ENCODE results near the gene BEND3.
A peak's percentile ranks its signal among the peaks of the same experiment; 100 is the strongest.

BEND3 gene

DNA sequence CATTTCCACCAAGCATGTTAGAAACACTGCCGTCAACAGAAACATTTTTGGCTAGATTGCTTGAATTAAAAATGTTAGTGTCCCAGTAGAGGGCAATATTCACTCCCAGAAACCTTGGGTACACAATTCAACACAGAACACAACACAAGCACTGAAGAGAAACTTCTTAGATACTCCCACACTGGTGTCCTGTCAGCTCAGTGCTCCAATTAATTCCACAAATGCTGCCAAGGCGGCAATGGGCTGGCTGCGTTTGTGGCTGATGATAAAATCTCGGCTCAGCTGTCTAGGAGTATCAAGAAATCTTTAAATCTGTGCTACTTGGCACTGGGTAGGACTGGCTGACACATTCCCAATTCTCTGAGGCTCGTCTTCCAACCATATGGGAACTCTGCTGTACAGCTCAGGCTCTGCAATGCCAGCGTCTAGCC lies 39.3 kb downstream of the BEND3 start:
- TF ChIP-seq, protein P1, sequence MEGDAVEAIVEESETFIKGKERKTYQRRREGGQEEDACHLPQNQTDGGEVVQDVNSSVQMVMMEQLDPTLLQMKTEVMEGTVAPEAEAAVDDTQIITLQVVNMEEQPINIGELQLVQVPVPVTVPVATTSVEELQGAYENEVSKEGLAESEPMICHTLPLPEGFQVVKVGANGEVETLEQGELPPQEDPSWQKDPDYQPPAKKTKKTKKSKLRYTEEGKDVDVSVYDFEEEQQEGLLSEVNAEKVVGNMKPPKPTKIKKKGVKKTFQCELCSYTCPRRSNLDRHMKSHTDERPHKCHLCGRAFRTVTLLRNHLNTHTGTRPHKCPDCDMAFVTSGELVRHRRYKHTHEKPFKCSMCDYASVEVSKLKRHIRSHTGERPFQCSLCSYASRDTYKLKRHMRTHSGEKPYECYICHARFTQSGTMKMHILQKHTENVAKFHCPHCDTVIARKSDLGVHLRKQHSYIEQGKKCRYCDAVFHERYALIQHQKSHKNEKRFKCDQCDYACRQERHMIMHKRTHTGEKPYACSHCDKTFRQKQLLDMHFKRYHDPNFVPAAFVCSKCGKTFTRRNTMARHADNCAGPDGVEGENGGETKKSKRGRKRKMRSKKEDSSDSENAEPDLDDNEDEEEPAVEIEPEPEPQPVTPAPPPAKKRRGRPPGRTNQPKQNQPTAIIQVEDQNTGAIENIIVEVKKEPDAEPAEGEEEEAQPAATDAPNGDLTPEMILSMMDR (IDR thresholded peaks at IDR 0.05; ENCODE audit: low read depth, low read length, missing control alignments), result peak; percentile 21
- Histone ChIP-seq H3K27me3 (replicated peaks) (no peaks in the 10 kb centered on the region), H3K4me3 (ENCODE audit: low read depth, low read length) (no peak overlapping the region), H3K36me3 (replicated peaks) (no peaks in the 10 kb centered on the region), H3K27ac (no peak overlapping the region)
- DNase-seq, result no peak
- in situ Hi-C loops (cut with HindIII; ENCODE audit: low pct_ligation_motif_present, low sequenced_read_pairs), result no loop called here

DNA sequence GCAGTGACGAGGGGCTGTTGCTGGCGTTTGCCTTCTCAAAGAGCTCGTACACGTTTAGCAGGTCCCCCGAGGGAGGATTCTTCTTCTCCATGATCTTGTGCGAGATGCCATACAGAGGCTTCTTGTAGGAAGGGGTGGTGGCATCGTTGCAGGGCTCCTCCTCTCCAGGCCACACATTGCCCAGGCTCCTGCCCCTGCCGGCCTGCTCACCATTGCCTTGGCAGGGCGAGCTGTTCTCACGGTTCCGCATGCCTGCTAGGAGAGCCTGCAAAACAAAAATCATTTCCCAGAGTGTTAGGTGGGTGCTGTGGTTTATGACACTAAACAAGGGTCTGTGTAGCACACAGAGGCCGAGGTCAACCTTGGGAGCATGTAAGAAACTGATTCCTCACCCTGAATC lies 44.6 kb downstream of the BEND3 start:
- in situ Hi-C loops (cut with HindIII; ENCODE audit: low pct_ligation_motif_present, low sequenced_read_pairs), result no loop called here
- no peaks in the 10 kb centered on the region for H3K36me3 ChIP-seq (replicated peaks)
- TF ChIP-seq, protein P1 (IDR thresholded peaks at IDR 0.05; ENCODE audit: low read depth, low read length, missing control alignments), result no peak

DNA sequence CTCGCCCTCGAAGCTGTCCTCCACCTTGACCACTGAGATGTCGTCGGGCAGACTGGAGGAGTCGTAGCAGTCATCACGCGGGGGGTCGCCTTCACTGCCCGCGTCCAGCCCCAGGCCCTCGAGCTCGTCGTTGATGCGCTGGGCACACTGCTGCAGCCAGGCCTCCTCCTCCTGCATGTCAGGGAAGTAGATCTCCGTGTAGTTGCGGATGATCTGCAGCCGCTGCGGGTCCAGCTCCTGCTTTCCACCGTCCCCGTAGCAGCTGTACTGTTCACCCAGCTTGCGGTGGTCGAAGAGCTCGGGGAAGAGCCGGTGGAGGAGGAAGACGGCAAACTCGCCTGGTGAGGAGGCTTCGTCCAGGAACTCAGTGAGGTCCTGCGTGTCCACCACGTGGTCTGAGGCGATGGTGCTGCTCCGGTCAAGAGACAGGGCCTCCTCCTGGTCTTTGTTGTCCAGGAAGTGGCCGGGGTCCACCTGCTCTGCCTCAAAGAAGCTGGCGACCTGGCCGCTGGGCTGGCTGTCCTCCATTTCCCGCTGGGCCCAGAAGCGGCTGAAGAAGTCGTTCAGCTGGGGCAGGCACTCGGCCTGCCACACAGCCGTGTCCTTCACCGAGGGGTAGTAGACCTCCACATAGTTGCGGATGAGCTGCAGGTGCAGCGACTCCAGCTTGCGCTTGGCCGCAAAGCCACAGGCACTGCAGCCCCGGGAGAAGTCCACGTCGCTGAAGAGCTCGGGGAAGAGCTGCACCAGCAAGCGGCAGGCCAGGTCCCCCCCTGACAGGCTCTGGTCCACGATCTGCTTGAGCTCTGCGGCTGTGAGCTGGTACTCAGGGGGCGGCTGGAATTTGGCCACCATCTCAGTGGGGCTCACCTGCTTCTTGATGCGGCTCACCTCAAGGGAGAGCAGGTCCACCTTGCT lies 45.4 kb downstream of the BEND3 start:
- in situ Hi-C loops (cut with HindIII; ENCODE audit: low pct_ligation_motif_present, low sequenced_read_pairs), result no loop called here
- Histone ChIP-seq H3K36me3 (replicated peaks) (no peaks in the 10 kb centered on the region), H3K4me3 (ENCODE audit: low read depth, low read length) (no peak overlapping the region), H3K27me3 (replicated peaks) (no peaks in the 10 kb centered on the region), H3K27ac (no peak overlapping the region)
- TF ChIP-seq, protein P1 (IDR thresholded peaks at IDR 0.05; ENCODE audit: low read depth, low read length, missing control alignments), result no peak
- no peak for DNase-seq

More for the DNA sequence above, 44.6 kb downstream of the BEND3 start:
- no peak for DNase-seq
- H3K27me3 ChIP-seq (replicated peaks), result no peaks in the 10 kb centered on the region
- no peak overlapping the region for H3K4me3 ChIP-seq (ENCODE audit: low read depth, low read length)
- H3K27ac ChIP-seq, result no peak overlapping the region

DNA sequence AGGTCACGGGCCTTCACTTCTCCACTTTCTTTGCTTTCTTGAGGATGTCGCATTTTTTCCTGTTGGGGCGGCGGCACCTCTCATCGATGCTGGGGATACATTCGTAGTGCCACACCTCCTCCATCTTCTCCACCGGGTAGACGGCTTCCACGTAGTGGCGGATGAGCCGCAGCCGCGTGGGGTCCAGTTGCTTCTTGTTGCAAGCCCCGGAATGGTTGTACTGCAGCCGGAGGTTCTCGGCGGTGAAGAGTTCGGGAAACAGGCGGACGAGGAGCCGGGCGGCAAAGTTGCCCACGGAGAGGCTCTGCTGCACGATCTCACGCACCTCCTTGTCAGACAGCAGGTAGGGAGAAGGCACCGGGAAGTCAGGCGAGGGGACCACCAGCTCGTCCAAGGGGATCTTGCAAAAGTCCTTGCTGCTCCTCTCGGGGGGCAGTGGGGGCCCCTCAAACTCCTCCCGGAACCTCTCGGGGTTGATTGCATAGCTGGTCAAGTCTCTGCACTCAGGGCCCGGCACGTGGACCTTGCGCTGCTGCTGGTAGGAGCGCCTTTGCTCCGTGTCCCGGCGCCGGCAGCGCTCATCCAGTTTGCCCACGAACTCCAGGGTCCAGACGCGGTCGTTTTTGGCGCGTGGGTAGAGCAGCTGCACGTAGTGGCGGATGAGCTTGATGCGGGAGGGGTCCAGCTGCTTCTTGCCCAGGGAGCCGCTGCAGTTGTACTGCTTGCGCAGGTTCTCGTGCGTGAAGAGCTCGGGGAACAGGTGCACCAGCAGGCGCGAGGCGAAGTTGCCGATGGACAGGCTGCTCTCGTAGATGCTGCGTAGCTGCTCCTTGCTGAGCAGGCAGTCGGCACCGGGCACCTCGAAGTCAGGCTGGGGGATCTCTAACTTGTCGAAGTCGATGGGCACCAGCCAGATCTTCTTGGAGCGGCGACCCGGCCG lies 46.4 kb downstream of the BEND3 start:
- TF ChIP-seq, protein P1 (IDR thresholded peaks at IDR 0.05; ENCODE audit: low read depth, low read length, missing control alignments), result no peak
- Histone ChIP-seq H3K27me3 (replicated peaks) (no peaks in the 10 kb centered on the region), H3K4me3 (ENCODE audit: low read depth, low read length) (no peak overlapping the region), H3K36me3 (replicated peaks) (no peaks in the 10 kb centered on the region), H3K27ac (no peak overlapping the region)
- in situ Hi-C loops (cut with HindIII; ENCODE audit: low pct_ligation_motif_present, low sequenced_read_pairs), result no loop called here
- DNase-seq, result no peak

DNA sequence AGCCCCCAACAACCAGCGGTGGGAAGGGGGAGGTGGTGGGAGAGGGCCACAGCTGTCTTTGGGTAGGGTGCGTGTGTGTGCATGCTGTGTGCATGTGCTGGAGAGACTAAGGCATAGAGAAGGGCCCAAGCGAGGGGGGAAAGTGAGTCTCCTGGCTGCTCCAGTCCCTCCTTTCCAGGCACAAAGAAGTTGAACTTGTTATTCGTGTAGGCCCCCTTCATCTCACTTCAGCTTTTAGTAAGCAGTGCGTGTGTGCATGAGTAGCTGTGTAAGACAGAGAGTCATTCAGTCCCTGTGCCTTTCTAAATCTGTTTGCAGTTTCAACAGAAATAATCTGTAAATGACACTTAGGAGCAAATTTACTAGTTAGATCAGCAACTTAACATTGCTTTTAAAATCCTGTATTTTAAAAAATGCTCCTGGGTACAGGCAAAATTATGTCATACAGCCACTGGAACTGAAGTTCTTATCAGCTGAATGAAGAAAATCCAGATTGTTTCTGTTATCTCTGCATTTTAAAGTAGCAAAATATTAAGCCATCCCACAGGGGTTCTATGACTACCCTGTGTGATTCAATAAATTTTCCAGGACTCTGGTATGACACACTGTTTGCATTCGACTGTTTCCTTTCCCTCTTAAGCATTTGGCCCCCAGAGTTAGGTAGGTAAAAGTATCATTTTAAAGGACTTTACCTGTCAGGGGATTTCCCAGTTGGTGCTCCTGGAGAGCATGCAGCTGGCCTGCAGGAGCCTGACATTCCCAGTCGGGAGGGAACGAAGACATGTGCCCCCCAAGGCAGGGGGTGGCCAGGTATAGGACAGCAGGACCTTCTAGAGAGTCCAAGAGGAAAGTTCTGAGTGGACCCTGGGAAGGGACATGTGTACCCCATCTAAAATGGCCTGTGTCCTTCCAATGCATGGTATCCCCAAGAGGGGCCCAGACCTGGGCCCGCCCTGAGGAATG lies 48.3 kb downstream of the BEND3 start:
- Histone ChIP-seq H3K4me3 (ENCODE audit: low read depth, low read length) (no peak overlapping the region), H3K36me3 (replicated peaks) (no peaks in the 10 kb centered on the region), H3K27me3 (replicated peaks) (no peaks in the 10 kb centered on the region), H3K27ac (no peak overlapping the region)
- TF ChIP-seq, protein P1 (IDR thresholded peaks at IDR 0.05; ENCODE audit: low read depth, low read length, missing control alignments), result no peak
- in situ Hi-C loops (cut with HindIII; ENCODE audit: low pct_ligation_motif_present, low sequenced_read_pairs), result no loop called here
- DNase-seq, result no peak

Measured in brain microvascular endothelial cell (primary cell).